Measurements from ENCODE around the gene HES1. TPM values are rescaled to one million over a fixed set of nuclear protein-coding genes. Genes with fewer than 3 reads are reported as not detected.

HES1 gene
- total RNA-seq, 1 donor from 2014 or later, result 46.6 TPM

- TF ChIP-seq CTCF (IDR thresholded peaks at IDR 0.05; ENCODE audit: insufficient read depth, low read length, severe bottlenecking), result no peak
- no peak for FAIRE-seq
These were observed 14.9 kb upstream of the HES1 start for GRCh38 chr3:194120789-194121770.

GRCh38 chr3:194121891-194122631, 13.9 kb upstream of the HES1 start:
- no peak for FAIRE-seq
- DNase-seq (ENCODE audit: low read depth), result peak; percentile 94

More at GRCh38 chr3:194120789-194121770, 14.9 kb upstream of the HES1 start:
- peaks cover 9% of the 10 kb centered on the region for H3K27me3 ChIP-seq (ENCODE audit: control insufficient read depth, insufficient read depth, low read length)
- no peaks in the 10 kb centered on the region for H3K36me3 ChIP-seq (ENCODE audit: control insufficient read depth, insufficient read depth, low read length)
- DNase-seq (ENCODE audit: low read depth), result no peak
- no peak overlapping the region for H3K4me3 ChIP-seq (ENCODE audit: low read depth, low read length)

GRCh38 chr3:194123726-194124125, 12.2 kb upstream of the HES1 start:
- no peak for DNase-seq (ENCODE audit: low read depth)
- TF ChIP-seq CTCF (IDR thresholded peaks at IDR 0.05; ENCODE audit: insufficient read depth, low read length, severe bottlenecking), result no peak
- FAIRE-seq, result no peak
- no peaks in the 10 kb centered on the region for H3K36me3 ChIP-seq (ENCODE audit: control insufficient read depth, insufficient read depth, low read length)
- H3K4me3 ChIP-seq (ENCODE audit: low read depth, low read length), result no peak overlapping the region
- peaks cover 7% of the 10 kb centered on the region for H3K27me3 ChIP-seq (ENCODE audit: control insufficient read depth, insufficient read depth, low read length)

More at GRCh38 chr3:194121891-194122631, 13.9 kb upstream of the HES1 start:
- Histone ChIP-seq H3K4me3 (ENCODE audit: low read depth, low read length) (no peak overlapping the region), H3K27me3 (ENCODE audit: control insufficient read depth, insufficient read depth, low read length) (peaks cover 9% of the 10 kb centered on the region), H3K36me3 (ENCODE audit: control insufficient read depth, insufficient read depth, low read length) (no peaks in the 10 kb centered on the region)
- TF ChIP-seq CTCF (IDR thresholded peaks at IDR 0.05; ENCODE audit: insufficient read depth, low read length, severe bottlenecking), result no peak

- no peak overlapping the region for H3K4me3 ChIP-seq (ENCODE audit: low read depth, low read length)
- TF ChIP-seq CTCF (IDR thresholded peaks at IDR 0.05; ENCODE audit: insufficient read depth, low read length, severe bottlenecking), result no peak
- FAIRE-seq, result no peak
These were observed 11.8 kb upstream of the HES1 start for GRCh38 chr3:194124193-194124592.

GRCh38 chr3:194125442-194125841, 10.5 kb upstream of the HES1 start:
- Histone ChIP-seq H3K27me3 (ENCODE audit: control insufficient read depth, insufficient read depth, low read length) (peaks cover 4% of the 10 kb centered on the region), H3K4me3 (ENCODE audit: low read depth, low read length) (no peak overlapping the region), H3K36me3 (ENCODE audit: control insufficient read depth, insufficient read depth, low read length) (no peaks in the 10 kb centered on the region)
- DNase-seq (ENCODE audit: low read depth), result no peak
- FAIRE-seq, result no peak
- no peak for TF ChIP-seq CTCF (IDR thresholded peaks at IDR 0.05; ENCODE audit: insufficient read depth, low read length, severe bottlenecking)

More at GRCh38 chr3:194124193-194124592, 11.8 kb upstream of the HES1 start:
- Histone ChIP-seq H3K27me3 (ENCODE audit: control insufficient read depth, insufficient read depth, low read length) (peaks cover 7% of the 10 kb centered on the region), H3K36me3 (ENCODE audit: control insufficient read depth, insufficient read depth, low read length) (no peaks in the 10 kb centered on the region)
- DNase-seq (ENCODE audit: low read depth), result no peak

Measured in bronchial epithelial cell (primary cell).